HCT116 (cell line): ENCODE measurements around the gene E4F1. TPM values are rescaled to one million over a fixed set of nuclear protein-coding genes. Genes with fewer than 3 reads are reported as not detected.

Experiments
- ATAC-seq: fragments of 200-7000 bp; cut with Tn5 transposase; 2 replicates; pipeline ENCODE4 v1.9.1; 2020; ENCODE audit warnings: mild to moderate bottlenecking, moderate library complexity
- BruUV-seq: library from RNA; stranded (reverse); fragments of 400-500 nt; replicated peaks from 2 replicates; lab custom pipeline; 2021; lab: Mats Ljungman, UMichigan
- CTCF ChIA-PET: fragments of 300-600 bp; sonication (Branson Sonifier 250); formaldehyde crosslinking; loops from one replicate; lab custom pipeline; 2021; ENCODE audit warnings: antibody characterized with exemption; lab: Charles Lee
- POLR2A ChIA-PET: fragments of 300-600, 350-600 bp; sonication (Branson Sonifier 250); formaldehyde crosslinking; loops from one replicate; lab custom pipeline; 2021; ENCODE audit warnings: antibody characterized with exemption; lab: Charles Lee
- RAD21 ChIA-PET, 2 experiments: fragments of 300-600 bp; sonication (Branson Sonifier 250); formaldehyde crosslinking; loops; one replicate each; lab custom pipeline; 2023; ENCODE audit warnings: low total read pairs in 2 of 2; ENCODE audit not compliant: uncharacterized antibody in 2 of 2, unreplicated experiment in 2 of 2, low non-redundant PET in 1 of 2; lab: Charles Lee
- DNase-seq: peaks from one replicate; pipeline ENCODE4 v3.0.0-alpha.2; 2010; ENCODE audit warnings: low read depth, low spot score
- H2AFZ ChIP-seq: fragments of 200-600 bp; shearing (Covaris generic), sonication (generic); 2 replicates; pipeline ENCODE4 v1.6.1; 2017; ENCODE audit warnings: low read depth, mixed run types, mixed read lengths, antibody characterized with exemption, low read length; ENCODE audit not compliant: poor library complexity, severe bottlenecking
- H3K27ac ChIP-seq: 2 replicates; pipeline ENCODE4 v1.5.1; 2012; ENCODE audit warnings: low read depth, low read length
- H3K27me3 ChIP-seq: fragments of 200-600 bp; sonication (generic); 2 replicates; pipeline ENCODE4 v1.6.1; 2016; ENCODE audit warnings: mixed run types, low read length, mixed read lengths; ENCODE audit not compliant: insufficient read depth
- H3K36me3 ChIP-seq, 2 experiments: fragments of 200-500 bp in 1 of 2; fragments of 200-600 bp in 1 of 2; sonication (Bioruptor generic) in 1 of 2; sonication (generic) in 1 of 2; 2 replicates each; pipeline versions ENCODE4 v1.5.1 to v1.6.1; 2014 to 2016; ENCODE audit warnings: low read length in 2 of 2, inconsistent platforms in 1 of 2, mixed read lengths in 1 of 2, mixed run types in 1 of 2; ENCODE audit not compliant: insufficient read depth in 2 of 2, control insufficient read depth in 1 of 2
- H3K4me1 ChIP-seq, 2 experiments: fragments of 200-600 bp in 1 of 2; sonication (generic) in 1 of 2; 2 replicates each; pipeline versions ENCODE4 v1.5.1 to v1.6.1; 2012 to 2017; ENCODE audit warnings: low read length in 2 of 2, inconsistent platforms in 1 of 2, mild to moderate bottlenecking in 1 of 2, mixed read lengths in 1 of 2, mixed run types in 1 of 2, moderate library complexity in 1 of 2; ENCODE audit not compliant: insufficient read depth in 2 of 2, control insufficient read depth in 1 of 2
- H3K4me2 ChIP-seq: fragments of 200-600 bp; sonication (generic); 2 replicates; pipeline ENCODE4 v1.6.1; 2017; ENCODE audit warnings: mixed run types, low read length, mixed read lengths
- H3K4me3 ChIP-seq, 2 experiments: fragments of 200-600 bp in 1 of 2; sonication (generic) in 1 of 2; replicated peaks in 1 of 2; 2 replicates each; pipeline ENCODE4 v1.5.1; 2011 to 2016; ENCODE audit warnings: low read length in 2 of 2, control low read depth in 1 of 2, low read depth in 1 of 2, mild to moderate bottlenecking in 1 of 2, mixed read lengths in 1 of 2, mixed run types in 1 of 2
- H3K79me2 ChIP-seq: fragments of 200-600 bp; sonication (generic); 2 replicates; pipeline ENCODE4 v1.6.1; 2017; ENCODE audit warnings: mild to moderate bottlenecking, mixed run types, low read length, moderate library complexity, mixed read lengths; ENCODE audit not compliant: insufficient read depth
- H3K9ac ChIP-seq: fragments of 200-600 bp; sonication (generic); 2 replicates; pipeline ENCODE4 v1.6.1; 2016; ENCODE audit warnings: low read length, mixed read lengths
- H3K9me2 ChIP-seq: fragments of 200-600 bp; sonication (generic), shearing (Covaris generic); 2 replicates; pipeline ENCODE4 v1.6.1; 2017; ENCODE audit warnings: mixed run types, mild to moderate bottlenecking, moderate library complexity; ENCODE audit not compliant: insufficient read depth
- H3K9me3 ChIP-seq, 2 experiments: fragments of 200-500 bp in 1 of 2; fragments of 200-600 bp in 1 of 2; sonication (Bioruptor generic) in 1 of 2; sonication (generic) in 1 of 2; 2 replicates each; pipeline ENCODE4 v1.6.1; 2014 to 2017; ENCODE audit warnings: low read length in 2 of 2, mixed read lengths in 2 of 2, inconsistent platforms in 1 of 2, low read depth in 1 of 2, mild to moderate bottlenecking in 1 of 2, mixed run types in 1 of 2, moderate library complexity in 1 of 2; ENCODE audit not compliant: control insufficient read depth in 1 of 2, insufficient read depth in 1 of 2
- H4K20me1 ChIP-seq: fragments of 200-600 bp; sonication (generic), shearing (Covaris generic); 2 replicates; pipeline ENCODE4 v1.6.1; 2017; ENCODE audit warnings: mixed run types, mild to moderate bottlenecking, moderate library complexity; ENCODE audit not compliant: insufficient read depth
- CBX3 ChIP-seq: IDR thresholded peaks from 2 replicates; pipeline ENCODE4 v1.6.1; 2012; ENCODE audit warnings: low read depth
- EGR1 ChIP-seq: IDR thresholded peaks from 2 replicates; pipeline ENCODE4 v1.6.1; 2012; ENCODE audit warnings: low read depth
- ELF1 ChIP-seq: IDR thresholded peaks from 2 replicates; pipeline ENCODE4 v1.6.1; 2012; ENCODE audit warnings: low read depth, borderline replicate concordance
- EZH2 ChIP-seq: fragments of 200-600 bp; sonication (generic); IDR thresholded peaks from 2 replicates; pipeline ENCODE4 v1.6.1; 2017; ENCODE audit warnings: antibody characterized with exemption, mixed run types
- EZH2phosphoT487 ChIP-seq: fragments of 200-600 bp; IDR thresholded peaks from 2 replicates; pipeline ENCODE4 v1.6.1; 2018; ENCODE audit warnings: antibody characterized with exemption, borderline replicate concordance
- FOSL1 ChIP-seq: IDR thresholded peaks from 2 replicates; pipeline ENCODE4 v1.6.1; 2012; ENCODE audit warnings: low read depth
- JUND ChIP-seq: IDR thresholded peaks from 2 replicates; pipeline ENCODE4 v1.6.1; 2012
- POLR2A ChIP-seq: IDR thresholded peaks from 2 replicates; pipeline ENCODE4 v1.7.0; 2011; ENCODE audit warnings: borderline replicate concordance; ENCODE audit not compliant: insufficient read depth, insufficient read length; ENCODE audit errors: extremely low read depth
- POLR2AphosphoS5 ChIP-seq: IDR thresholded peaks from 2 replicates; pipeline ENCODE4 v1.6.1; 2011; ENCODE audit warnings: mild to moderate bottlenecking, low read depth, low read length, moderate library complexity
- RAD21 ChIP-seq: IDR thresholded peaks from 2 replicates; pipeline ENCODE4 v1.6.1; 2012; ENCODE audit warnings: low read depth, mild to moderate bottlenecking
- REST ChIP-seq: IDR thresholded peaks from 2 replicates; pipeline ENCODE4 v1.6.1; 2012; ENCODE audit warnings: low read depth
- SIN3A ChIP-seq: IDR thresholded peaks from 2 replicates; pipeline ENCODE4 v1.6.1; 2012; ENCODE audit warnings: low read depth
- SP1 ChIP-seq: IDR thresholded peaks from 2 replicates; pipeline ENCODE4 v1.6.1; 2012; ENCODE audit warnings: low read depth
- SRF ChIP-seq: IDR thresholded peaks from 2 replicates; pipeline ENCODE4 v1.6.1; 2012; ENCODE audit warnings: low read depth
- TCF7L2 ChIP-seq: IDR thresholded peaks from 2 replicates; pipeline ENCODE4 v1.7.0; 2011; ENCODE audit warnings: borderline replicate concordance, inconsistent platforms; ENCODE audit not compliant: insufficient read depth, insufficient read length; ENCODE audit errors: extremely low read depth
- YY1 ChIP-seq: IDR thresholded peaks from 2 replicates; pipeline ENCODE4 v1.6.1; 2011; ENCODE audit warnings: low read length, low read depth, moderate library complexity, mild to moderate bottlenecking; ENCODE audit not compliant: insufficient replicate concordance; ENCODE audit errors: extremely low read depth
- ZNF274 ChIP-seq: fragments of 200-500 bp; sonication (Bioruptor generic); IDR thresholded peaks from 2 replicates; pipeline ENCODE4 v1.6.1; 2014; ENCODE audit warnings: mild to moderate bottlenecking, low read depth, low read length, inconsistent platforms
- intact Hi-C: fragments of 100-400 bp; cut with micrococcal nuclease; formaldehyde crosslinking; loops from 2 replicates; pipeline ENCODE4 v1.10.0; 2022
- total RNA-seq: library from RNA; stranded (reverse); gene quantifications from one replicate; pipeline ENCODE4 v1.2.1, GENCODE V29; 2021; ENCODE audit not compliant: unreplicated experiment
- TF ChIP-seq, protein P1 (sequence below): IDR thresholded peaks from 2 replicates; pipeline ENCODE4 v1.6.1; 2011; ENCODE audit warnings: mild to moderate bottlenecking, low read length, moderate library complexity; ENCODE audit not compliant: insufficient replicate concordance; ENCODE audit errors: extremely low read depth
- TF ChIP-seq, protein P2 (sequence below): IDR thresholded peaks from 2 replicates; pipeline ENCODE4 v1.6.1; 2012
- TF ChIP-seq, protein P3 (sequence below), 3 experiments: fragments of 200-600 bp in 1 of 3; sonication (generic) in 1 of 3; IDR thresholded peaks in 2 of 3; conservative IDR thresholded peaks in 1 of 3; 2 replicates each; pipeline ENCODE4 v1.5.1; 2012 to 2017; ENCODE audit warnings: low read depth in 2 of 3, low read length in 2 of 3, antibody characterized with exemption in 1 of 3, borderline replicate concordance in 1 of 3, control low read depth in 1 of 3, mild to moderate bottlenecking in 1 of 3, mixed read lengths in 1 of 3, mixed run types in 1 of 3, moderate library complexity in 1 of 3; ENCODE audit not compliant: insufficient read depth in 1 of 3

Gene E4F1
- total RNA-seq, 1 experiment from 2014 or later, result 40.7 TPM

DNA sequence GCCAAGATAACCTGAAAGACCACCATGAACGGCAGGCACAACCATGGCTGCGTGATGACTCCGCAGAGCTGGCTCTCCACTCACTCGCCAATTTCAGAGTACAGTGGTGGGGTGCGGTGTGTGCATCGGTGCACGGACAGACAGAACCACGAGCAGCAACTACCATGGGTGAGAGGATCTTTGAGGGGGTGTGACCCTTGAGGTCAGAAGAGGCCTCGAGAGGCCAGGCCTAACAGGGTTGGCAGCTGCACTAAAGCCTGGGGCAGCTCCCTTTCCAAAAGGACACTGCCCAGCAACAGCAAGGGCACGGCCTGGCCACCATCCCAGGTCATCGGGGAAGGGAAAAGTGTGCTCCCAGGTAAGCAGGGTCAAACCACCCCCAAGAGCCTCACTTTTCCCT is 29.9 kb downstream of the E4F1 start:
- Histone ChIP-seq H3K27ac (no peak overlapping the region), H4K20me1 (peaks cover 5% of the 10 kb centered on the region; the same call in 1 of the 2 replicates), H3K79me2 (peaks cover 63% of the 10 kb centered on the region), H3K4me2 (no peak overlapping the region), H2AFZ (no peak overlapping the region), H3K9ac (no peak overlapping the region), H3K4me3 (no peak overlapping the region), H3K36me3 (peaks cover 38 to 48% of the 10 kb centered on the region in 2 experiments), H3K4me1 (peaks cover 15 to 31% of the 10 kb centered on the region in 2 experiments), H3K9me3 (no peaks in the 10 kb centered on the region), H3K27me3 (no peaks in the 10 kb centered on the region), H3K9me2 (no peaks in the 10 kb centered on the region)
- BruUV-seq, result no TSS peak
- TF ChIP-seq SRF (no peak), REST (no peak), JUND (no peak), YY1 (no peak), POLR2AphosphoS5 (no peak), SP1 (no peak), RAD21 (no peak), ELF1 (no peak), TCF7L2 (no peak), EGR1 (no peak), POLR2A (no peak), CBX3 (no peak), ZNF274 (no peak), EZH2 (no peak), SIN3A (no peak), FOSL1 (no peak), EZH2phosphoT487 (no peak)
- TF ChIP-seq, protein P1, sequence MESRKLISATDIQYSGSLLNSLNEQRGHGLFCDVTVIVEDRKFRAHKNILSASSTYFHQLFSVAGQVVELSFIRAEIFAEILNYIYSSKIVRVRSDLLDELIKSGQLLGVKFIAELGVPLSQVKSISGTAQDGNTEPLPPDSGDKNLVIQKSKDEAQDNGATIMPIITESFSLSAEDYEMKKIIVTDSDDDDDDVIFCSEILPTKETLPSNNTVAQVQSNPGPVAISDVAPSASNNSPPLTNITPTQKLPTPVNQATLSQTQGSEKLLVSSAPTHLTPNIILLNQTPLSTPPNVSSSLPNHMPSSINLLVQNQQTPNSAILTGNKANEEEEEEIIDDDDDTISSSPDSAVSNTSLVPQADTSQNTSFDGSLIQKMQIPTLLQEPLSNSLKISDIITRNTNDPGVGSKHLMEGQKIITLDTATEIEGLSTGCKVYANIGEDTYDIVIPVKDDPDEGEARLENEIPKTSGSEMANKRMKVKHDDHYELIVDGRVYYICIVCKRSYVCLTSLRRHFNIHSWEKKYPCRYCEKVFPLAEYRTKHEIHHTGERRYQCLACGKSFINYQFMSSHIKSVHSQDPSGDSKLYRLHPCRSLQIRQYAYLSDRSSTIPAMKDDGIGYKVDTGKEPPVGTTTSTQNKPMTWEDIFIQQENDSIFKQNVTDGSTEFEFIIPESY, result no peak
- TF ChIP-seq, protein P2, sequence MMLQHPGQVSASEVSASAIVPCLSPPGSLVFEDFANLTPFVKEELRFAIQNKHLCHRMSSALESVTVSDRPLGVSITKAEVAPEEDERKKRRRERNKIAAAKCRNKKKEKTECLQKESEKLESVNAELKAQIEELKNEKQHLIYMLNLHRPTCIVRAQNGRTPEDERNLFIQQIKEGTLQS, result no peak
- TF ChIP-seq, protein P3, sequence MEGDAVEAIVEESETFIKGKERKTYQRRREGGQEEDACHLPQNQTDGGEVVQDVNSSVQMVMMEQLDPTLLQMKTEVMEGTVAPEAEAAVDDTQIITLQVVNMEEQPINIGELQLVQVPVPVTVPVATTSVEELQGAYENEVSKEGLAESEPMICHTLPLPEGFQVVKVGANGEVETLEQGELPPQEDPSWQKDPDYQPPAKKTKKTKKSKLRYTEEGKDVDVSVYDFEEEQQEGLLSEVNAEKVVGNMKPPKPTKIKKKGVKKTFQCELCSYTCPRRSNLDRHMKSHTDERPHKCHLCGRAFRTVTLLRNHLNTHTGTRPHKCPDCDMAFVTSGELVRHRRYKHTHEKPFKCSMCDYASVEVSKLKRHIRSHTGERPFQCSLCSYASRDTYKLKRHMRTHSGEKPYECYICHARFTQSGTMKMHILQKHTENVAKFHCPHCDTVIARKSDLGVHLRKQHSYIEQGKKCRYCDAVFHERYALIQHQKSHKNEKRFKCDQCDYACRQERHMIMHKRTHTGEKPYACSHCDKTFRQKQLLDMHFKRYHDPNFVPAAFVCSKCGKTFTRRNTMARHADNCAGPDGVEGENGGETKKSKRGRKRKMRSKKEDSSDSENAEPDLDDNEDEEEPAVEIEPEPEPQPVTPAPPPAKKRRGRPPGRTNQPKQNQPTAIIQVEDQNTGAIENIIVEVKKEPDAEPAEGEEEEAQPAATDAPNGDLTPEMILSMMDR (IDR thresholded peaks at IDR 0.05 in 2 of 3, conservative IDR thresholded peaks at IDR 0.05 in 1 of 3; ENCODE audit: borderline replicate concordance in 1 of 3, insufficient read depth in 1 of 3, low read depth in 2 of 3, low read length in 2 of 3), result no peak
- POLR2A ChIA-PET, result interaction anchor here (1.6 to 2.8 kb wide), 3 partner anchors 10 to 38 kb away, joined by 8 to 17 read pairs (median 9); partner anchors contain the start of gene PGP
- intact Hi-C loops, result loop anchor here (10.0 kb wide), 1 partner anchor 228 kb away; the partner anchor contains the start of gene NHERF2
- DNase-seq (no peak), ATAC-seq (no peak)
- RAD21 ChIA-PET, result no interaction called here
- CTCF ChIA-PET, result interaction anchor here (1.0 kb wide), 1 partner anchor 248 kb away, joined by 3 read pairs; no protein-coding TSS in a partner anchor
